ENCODE data around the gene SNRPB.

DNA sequence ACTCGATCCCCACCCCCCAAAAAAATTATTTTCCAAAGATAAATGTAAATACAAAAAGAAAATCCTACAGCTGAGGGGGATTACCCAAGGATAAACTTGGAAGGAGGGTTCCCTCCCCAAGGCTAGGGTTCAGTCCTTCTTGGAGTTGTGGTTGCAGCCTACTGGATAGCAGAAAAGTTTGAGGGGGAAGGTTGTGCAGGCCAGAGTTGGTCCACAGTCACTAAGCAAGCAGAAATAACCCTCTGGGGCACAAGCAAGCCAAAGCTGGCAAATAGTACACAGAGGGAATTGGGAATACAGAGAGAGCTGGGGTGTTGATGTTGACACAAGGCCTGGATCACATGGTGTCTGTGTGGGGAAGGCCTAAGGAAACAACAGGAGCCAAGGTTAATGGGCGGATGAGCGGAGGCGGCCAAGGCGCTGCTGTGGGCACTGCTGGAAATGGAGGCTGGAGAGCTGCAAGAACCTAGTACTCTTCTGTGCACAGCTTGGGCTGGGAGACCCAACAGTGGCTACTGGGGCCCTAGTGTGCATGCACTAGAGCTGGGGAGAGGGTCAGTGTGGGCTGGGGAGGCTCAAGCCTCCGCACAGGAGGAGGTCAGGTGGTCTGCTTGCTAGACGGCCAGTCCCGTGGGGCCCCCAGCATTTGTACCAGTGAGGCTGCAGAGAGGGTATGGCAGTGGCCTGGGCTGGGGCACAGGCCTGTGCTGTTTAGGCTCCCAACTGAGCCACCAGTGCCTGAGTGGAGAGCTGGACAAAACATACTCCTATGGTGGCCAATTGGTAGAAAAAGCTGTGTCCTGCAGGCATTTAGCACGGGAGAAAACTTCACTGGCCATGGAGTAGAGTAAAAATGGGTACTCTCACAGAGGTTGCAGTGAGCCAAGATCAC is 5.5 kb upstream of the SNRPB start:
- TF ChIP-seq, protein P1, sequence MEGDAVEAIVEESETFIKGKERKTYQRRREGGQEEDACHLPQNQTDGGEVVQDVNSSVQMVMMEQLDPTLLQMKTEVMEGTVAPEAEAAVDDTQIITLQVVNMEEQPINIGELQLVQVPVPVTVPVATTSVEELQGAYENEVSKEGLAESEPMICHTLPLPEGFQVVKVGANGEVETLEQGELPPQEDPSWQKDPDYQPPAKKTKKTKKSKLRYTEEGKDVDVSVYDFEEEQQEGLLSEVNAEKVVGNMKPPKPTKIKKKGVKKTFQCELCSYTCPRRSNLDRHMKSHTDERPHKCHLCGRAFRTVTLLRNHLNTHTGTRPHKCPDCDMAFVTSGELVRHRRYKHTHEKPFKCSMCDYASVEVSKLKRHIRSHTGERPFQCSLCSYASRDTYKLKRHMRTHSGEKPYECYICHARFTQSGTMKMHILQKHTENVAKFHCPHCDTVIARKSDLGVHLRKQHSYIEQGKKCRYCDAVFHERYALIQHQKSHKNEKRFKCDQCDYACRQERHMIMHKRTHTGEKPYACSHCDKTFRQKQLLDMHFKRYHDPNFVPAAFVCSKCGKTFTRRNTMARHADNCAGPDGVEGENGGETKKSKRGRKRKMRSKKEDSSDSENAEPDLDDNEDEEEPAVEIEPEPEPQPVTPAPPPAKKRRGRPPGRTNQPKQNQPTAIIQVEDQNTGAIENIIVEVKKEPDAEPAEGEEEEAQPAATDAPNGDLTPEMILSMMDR (conservative IDR thresholded peaks at IDR 0.05 in 1 of 2, IDR thresholded peaks at IDR 0.05 in 1 of 2; ENCODE audit: low read depth in 1 of 2, low read length in 2 of 2): no peak
- TF ChIP-seq EZH2 (IDR thresholded peaks at IDR 0.05; ENCODE audit: low read length, missing control alignments): no peak

Data from fibroblast of lung (primary cell).